HG03558 (cell line): ENCODE measurements around the gene HEPACAM.
A peak's percentile ranks its signal among the peaks of the same experiment; 100 is the strongest.
"Not testable (repeated sequence)": the region's sequence is repeated elsewhere in the genome, so short reads cannot be mapped to it uniquely, and the experiment has no call there.

Experiments
- ATAC-seq: cut with Tn5 transposase; IDR thresholded peaks from one replicate; pipeline ENCODE4 v1.9.1; 2021; ENCODE audit warnings: moderate number of reproducible peaks; ENCODE audit not compliant: unreplicated experiment; ENCODE audit errors: extremely low read depth

HEPACAM gene

GRCh38 chr11:124935548-124936514 lies at the start of gene HEPACAM:
Gene HEPACAM, minus strand, starts transcription at chr11:124936047. Its CDS starts 41 bp downstream, at chr11:124936006.
- no peak for ATAC-seq

GRCh38 chr11:124984512-124984854 lies 48.6 kb upstream of the HEPACAM start:
- no peak for ATAC-seq

GRCh38 chr11:124983674-124984511 lies 48.0 kb upstream of the HEPACAM start:
- no peak for ATAC-seq

GRCh38 chr11:124982043-124982442 lies 46.2 kb upstream of the HEPACAM start:
- ATAC-seq, result no peak

- ATAC-seq, result no peak
Observed at GRCh38 chr11:124978316-124978715, 42.5 kb upstream of the HEPACAM start.

- no peak for ATAC-seq
Observed at GRCh38 chr11:124977006-124977405, 41.2 kb upstream of the HEPACAM start.

- ATAC-seq, result no peak
Observed at GRCh38 chr11:124976531-124976930, 40.7 kb upstream of the HEPACAM start.

GRCh38 chr11:124971810-124972209 lies 36.0 kb upstream of the HEPACAM start:
- no peak for ATAC-seq

- ATAC-seq, result no peak
Observed at GRCh38 chr11:124970925-124971324, 35.1 kb upstream of the HEPACAM start.

GRCh38 chr11:124968197-124968596 lies 32.4 kb upstream of the HEPACAM start:
- ATAC-seq, result not testable (repeated sequence)

GRCh38 chr11:124961972-124962609 lies 26.2 kb upstream of the HEPACAM start:
- ATAC-seq, result peak; percentile 82

GRCh38 chr11:124955035-124955434 lies 19.2 kb upstream of the HEPACAM start:
- ATAC-seq, result no peak

- ATAC-seq, result no peak
Observed at GRCh38 chr11:124954590-124954955, 18.7 kb upstream of the HEPACAM start.

- ATAC-seq, result peak; percentile 96
Observed at GRCh38 chr11:124953753-124954589, 18.1 kb upstream of the HEPACAM start, which contains the start of gene CCDC15. Gene CCDC15, plus strand, starts transcription at chr11:124954202. Its CDS starts 531 bp downstream, at chr11:124954733.

GRCh38 chr11:124951341-124951740 lies 15.5 kb upstream of the HEPACAM start:
- ATAC-seq, result no peak

- no peak for ATAC-seq
Observed at GRCh38 chr11:124950601-124951330, 14.9 kb upstream of the HEPACAM start.

GRCh38 chr11:124946735-124947141 lies 10.9 kb upstream of the HEPACAM start:
- no peak for ATAC-seq

- ATAC-seq, result no peak
Observed at GRCh38 chr11:124945826-124946225, 10.0 kb upstream of the HEPACAM start.

GRCh38 chr11:124944565-124944964 lies 8.7 kb upstream of the HEPACAM start:
- no peak for ATAC-seq
